Vagina (tissue), 2 donors: ENCODE measurements around the gene TUBGCP3.

ENCODE experiments used
- POLR2AphosphoS5 ChIP-seq, 2 donors: sonication (generic); formaldehyde crosslinking; IDR thresholded peaks; one replicate each; pipeline ENCODE4 v1.9.0; 2017; ENCODE audit warnings: antibody characterized with exemption in 2 of 2, mild to moderate bottlenecking in 2 of 2, low read depth in 1 of 2; ENCODE audit not compliant: insufficient read depth in 1 of 2
- TF ChIP-seq, protein P1 (sequence below), 3 experiments: fragments of 450-650 bp in 2 of 3; fragments of 200-600 bp in 1 of 3; sonication (generic) in 1 of 3; IDR thresholded peaks; one replicate each; pipeline ENCODE4 v1.5.1; 2017 to 2019; ENCODE audit warnings: antibody characterized with exemption in 3 of 3, mild to moderate bottlenecking in 2 of 3, moderate library complexity in 2 of 3

DNA sequence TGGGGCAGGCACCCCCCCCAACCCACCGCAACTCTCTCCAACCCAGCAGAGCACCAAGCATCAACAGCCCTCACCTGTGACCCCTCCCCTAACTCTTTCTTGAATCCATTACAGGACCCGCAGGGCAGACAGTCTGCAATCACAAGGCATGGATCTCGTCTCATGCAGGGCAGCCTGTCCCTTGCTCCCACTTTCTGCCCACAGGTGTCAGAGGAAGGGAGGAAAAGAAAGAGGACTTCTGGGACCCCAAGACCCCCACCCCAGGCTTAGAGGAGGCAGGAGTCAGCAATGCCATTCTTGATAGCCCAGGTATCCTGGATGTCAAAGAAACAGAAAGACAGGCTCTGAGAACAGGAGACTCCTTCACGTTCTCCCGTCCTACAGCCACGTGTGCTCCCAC, 47.4 kb upstream of the TUBGCP3 start:
- TF ChIP-seq, protein P1, sequence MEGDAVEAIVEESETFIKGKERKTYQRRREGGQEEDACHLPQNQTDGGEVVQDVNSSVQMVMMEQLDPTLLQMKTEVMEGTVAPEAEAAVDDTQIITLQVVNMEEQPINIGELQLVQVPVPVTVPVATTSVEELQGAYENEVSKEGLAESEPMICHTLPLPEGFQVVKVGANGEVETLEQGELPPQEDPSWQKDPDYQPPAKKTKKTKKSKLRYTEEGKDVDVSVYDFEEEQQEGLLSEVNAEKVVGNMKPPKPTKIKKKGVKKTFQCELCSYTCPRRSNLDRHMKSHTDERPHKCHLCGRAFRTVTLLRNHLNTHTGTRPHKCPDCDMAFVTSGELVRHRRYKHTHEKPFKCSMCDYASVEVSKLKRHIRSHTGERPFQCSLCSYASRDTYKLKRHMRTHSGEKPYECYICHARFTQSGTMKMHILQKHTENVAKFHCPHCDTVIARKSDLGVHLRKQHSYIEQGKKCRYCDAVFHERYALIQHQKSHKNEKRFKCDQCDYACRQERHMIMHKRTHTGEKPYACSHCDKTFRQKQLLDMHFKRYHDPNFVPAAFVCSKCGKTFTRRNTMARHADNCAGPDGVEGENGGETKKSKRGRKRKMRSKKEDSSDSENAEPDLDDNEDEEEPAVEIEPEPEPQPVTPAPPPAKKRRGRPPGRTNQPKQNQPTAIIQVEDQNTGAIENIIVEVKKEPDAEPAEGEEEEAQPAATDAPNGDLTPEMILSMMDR (IDR thresholded peaks at IDR 0.05): no peak
- TF ChIP-seq POLR2AphosphoS5 (IDR thresholded peaks at IDR 0.05; ENCODE audit: insufficient read depth in 1 of 2, low read depth in 1 of 2): no peak
